Neutrophil (primary cell): ENCODE measurements around the gene AIF1L.

ENCODE experiments used
- H3K27ac ChIP-seq: fragments of 200-600 bp; sonication (generic); 2 replicates; pipeline ENCODE4 v1.5.1; 2016; ENCODE audit warnings: mild to moderate bottlenecking, moderate library complexity
- H3K27me3 ChIP-seq: fragments of 200-600 bp; sonication (generic); 2 replicates; pipeline ENCODE4 v1.6.0; 2016; ENCODE audit warnings: mild to moderate bottlenecking
- H3K36me3 ChIP-seq: fragments of 200-600 bp; sonication (generic); 2 replicates; pipeline ENCODE4 v1.5.1; 2017
- H3K4me1 ChIP-seq, 2 experiments: fragments of 200-600 bp in 1 of 2; sonication (generic) in 1 of 2; 1 replicate in 1 of 2; 2 replicates in 1 of 2; pipeline versions ENCODE4 v1.5.1 to v1.6.1; 2013 to 2016; ENCODE audit warnings: low read depth in 1 of 2, low read length in 1 of 2, mild to moderate bottlenecking in 1 of 2, moderate library complexity in 1 of 2; ENCODE audit not compliant: control insufficient read depth in 1 of 2, insufficient read depth in 1 of 2
- H3K4me3 ChIP-seq, 2 experiments: fragments of 200-600 bp in 1 of 2; sonication (generic) in 1 of 2; 1 replicate in 1 of 2; 2 replicates in 1 of 2; pipeline ENCODE4 v1.5.1; 2013 to 2016; ENCODE audit warnings: low read depth in 1 of 2, low read length in 1 of 2, mild to moderate bottlenecking in 1 of 2, moderate library complexity in 1 of 2
- H3K9me3 ChIP-seq: fragments of 200-600 bp; sonication (generic); 2 replicates; pipeline ENCODE4 v1.5.1; 2016
- TF ChIP-seq, protein P1 (sequence below): fragments of 200-600 bp; sonication (generic); IDR thresholded peaks from 2 replicates; pipeline ENCODE4 v1.5.1; 2016; ENCODE audit warnings: antibody characterized with exemption

Gene AIF1L

DNA sequence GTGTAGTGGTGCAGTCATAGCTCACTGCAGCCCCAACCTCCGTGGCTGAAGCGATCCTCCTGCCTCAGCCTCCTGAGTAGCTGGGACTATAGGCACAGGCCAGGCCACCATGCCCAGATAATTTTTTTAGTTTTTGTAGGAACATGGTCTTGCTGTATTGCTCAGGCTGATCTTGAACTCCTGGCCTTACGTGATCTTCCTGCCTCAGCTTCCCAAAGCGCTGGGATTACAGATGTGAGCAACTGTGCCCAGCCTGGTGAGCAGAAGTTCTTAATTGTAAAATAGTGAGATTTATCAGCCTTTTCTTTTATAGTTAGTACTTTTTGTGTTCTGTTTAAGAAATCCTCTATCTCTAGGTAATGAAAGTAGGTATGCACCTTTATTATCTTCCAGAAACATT is 71.6 kb downstream of the AIF1L start:
- H3K9me3 ChIP-seq, result no peaks in the 10 kb centered on the region
- TF ChIP-seq, protein P1, sequence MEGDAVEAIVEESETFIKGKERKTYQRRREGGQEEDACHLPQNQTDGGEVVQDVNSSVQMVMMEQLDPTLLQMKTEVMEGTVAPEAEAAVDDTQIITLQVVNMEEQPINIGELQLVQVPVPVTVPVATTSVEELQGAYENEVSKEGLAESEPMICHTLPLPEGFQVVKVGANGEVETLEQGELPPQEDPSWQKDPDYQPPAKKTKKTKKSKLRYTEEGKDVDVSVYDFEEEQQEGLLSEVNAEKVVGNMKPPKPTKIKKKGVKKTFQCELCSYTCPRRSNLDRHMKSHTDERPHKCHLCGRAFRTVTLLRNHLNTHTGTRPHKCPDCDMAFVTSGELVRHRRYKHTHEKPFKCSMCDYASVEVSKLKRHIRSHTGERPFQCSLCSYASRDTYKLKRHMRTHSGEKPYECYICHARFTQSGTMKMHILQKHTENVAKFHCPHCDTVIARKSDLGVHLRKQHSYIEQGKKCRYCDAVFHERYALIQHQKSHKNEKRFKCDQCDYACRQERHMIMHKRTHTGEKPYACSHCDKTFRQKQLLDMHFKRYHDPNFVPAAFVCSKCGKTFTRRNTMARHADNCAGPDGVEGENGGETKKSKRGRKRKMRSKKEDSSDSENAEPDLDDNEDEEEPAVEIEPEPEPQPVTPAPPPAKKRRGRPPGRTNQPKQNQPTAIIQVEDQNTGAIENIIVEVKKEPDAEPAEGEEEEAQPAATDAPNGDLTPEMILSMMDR, result no peak
- no peaks in the 10 kb centered on the region for H3K27me3 ChIP-seq
- H3K27ac ChIP-seq, result no peak overlapping the region
- no peaks in the 10 kb centered on the region for H3K4me1 ChIP-seq
- H3K36me3 ChIP-seq, result peaks cover 55% of the 10 kb centered on the region
- H3K4me3 ChIP-seq, result no peak overlapping the region

DNA sequence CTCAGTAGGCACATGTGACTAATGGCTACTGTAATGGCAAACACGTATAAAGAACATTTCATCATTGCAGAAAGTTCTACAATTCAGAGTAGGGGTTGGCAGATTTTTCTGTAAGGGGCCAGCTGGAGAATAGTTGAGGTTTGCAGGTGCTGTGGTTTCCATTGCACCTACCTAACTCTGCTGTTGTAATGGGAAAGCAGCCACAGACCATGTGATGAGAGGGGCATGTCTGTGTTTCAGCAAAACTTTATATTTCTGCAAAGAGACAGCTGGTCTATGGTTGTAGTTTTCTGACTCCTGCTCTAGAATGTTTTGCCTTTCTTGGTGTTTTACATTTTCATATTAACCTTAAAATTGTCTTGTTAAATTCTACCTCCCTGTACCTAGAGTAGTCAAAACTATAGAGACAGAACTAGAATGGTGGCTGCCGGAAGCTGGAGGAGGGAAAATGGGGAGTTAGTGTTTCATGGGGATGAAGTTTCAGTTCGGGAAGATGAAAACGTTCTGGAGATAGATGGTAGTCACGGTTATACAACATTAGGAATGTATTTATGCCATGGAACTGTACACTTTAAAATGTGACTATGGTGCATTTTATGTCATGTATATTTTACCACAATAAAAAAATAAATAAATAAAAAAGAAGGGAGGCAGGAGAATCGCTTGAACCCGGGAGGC is 73.4 kb downstream of the AIF1L start:
- Histone ChIP-seq H3K4me1 (no peaks in the 10 kb centered on the region), H3K9me3 (no peaks in the 10 kb centered on the region), H3K27me3 (no peaks in the 10 kb centered on the region), H3K4me3 (no peak overlapping the region), H3K27ac (no peak overlapping the region), H3K36me3 (peaks cover 46% of the 10 kb centered on the region)
- TF ChIP-seq, protein P1, result no peak
